WI38 (cell line): ENCODE data around the gene OPCML.

Source experiments
- H3K4me3 ChIP-seq: 2 replicates; pipeline ENCODE4 v1.5.1; 2011; ENCODE audit warnings: low read depth, mild to moderate bottlenecking, control low read depth, low read length
- TF ChIP-seq, protein P1 (sequence below): IDR thresholded peaks from 2 replicates; pipeline ENCODE4 v1.5.1; 2012; ENCODE audit warnings: low read depth, mild to moderate bottlenecking, control low read depth, low read length

The OPCML gene

DNA sequence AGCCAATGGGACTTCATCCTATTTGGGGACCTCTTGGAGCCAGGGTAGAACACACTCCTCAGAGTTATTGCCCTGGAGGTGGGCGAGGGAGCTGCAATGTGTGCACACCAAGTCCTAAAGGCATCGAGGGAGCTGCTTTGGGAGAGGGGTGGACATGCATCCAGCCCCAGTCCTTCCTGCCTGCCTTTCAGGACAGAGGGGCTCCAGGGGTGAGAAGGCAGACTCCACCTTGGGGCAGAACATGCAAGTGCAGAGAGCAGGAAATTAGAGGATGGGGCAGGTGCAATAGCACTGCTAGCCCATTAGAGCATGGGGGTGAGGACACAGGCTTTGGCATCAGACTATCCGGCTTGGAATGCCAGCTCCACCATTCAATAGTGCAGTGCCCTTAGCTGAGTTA is 288.5 kb downstream of the OPCML start:
- H3K4me3 ChIP-seq = no peak overlapping the region
- TF ChIP-seq, protein P1, sequence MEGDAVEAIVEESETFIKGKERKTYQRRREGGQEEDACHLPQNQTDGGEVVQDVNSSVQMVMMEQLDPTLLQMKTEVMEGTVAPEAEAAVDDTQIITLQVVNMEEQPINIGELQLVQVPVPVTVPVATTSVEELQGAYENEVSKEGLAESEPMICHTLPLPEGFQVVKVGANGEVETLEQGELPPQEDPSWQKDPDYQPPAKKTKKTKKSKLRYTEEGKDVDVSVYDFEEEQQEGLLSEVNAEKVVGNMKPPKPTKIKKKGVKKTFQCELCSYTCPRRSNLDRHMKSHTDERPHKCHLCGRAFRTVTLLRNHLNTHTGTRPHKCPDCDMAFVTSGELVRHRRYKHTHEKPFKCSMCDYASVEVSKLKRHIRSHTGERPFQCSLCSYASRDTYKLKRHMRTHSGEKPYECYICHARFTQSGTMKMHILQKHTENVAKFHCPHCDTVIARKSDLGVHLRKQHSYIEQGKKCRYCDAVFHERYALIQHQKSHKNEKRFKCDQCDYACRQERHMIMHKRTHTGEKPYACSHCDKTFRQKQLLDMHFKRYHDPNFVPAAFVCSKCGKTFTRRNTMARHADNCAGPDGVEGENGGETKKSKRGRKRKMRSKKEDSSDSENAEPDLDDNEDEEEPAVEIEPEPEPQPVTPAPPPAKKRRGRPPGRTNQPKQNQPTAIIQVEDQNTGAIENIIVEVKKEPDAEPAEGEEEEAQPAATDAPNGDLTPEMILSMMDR = no peak

DNA sequence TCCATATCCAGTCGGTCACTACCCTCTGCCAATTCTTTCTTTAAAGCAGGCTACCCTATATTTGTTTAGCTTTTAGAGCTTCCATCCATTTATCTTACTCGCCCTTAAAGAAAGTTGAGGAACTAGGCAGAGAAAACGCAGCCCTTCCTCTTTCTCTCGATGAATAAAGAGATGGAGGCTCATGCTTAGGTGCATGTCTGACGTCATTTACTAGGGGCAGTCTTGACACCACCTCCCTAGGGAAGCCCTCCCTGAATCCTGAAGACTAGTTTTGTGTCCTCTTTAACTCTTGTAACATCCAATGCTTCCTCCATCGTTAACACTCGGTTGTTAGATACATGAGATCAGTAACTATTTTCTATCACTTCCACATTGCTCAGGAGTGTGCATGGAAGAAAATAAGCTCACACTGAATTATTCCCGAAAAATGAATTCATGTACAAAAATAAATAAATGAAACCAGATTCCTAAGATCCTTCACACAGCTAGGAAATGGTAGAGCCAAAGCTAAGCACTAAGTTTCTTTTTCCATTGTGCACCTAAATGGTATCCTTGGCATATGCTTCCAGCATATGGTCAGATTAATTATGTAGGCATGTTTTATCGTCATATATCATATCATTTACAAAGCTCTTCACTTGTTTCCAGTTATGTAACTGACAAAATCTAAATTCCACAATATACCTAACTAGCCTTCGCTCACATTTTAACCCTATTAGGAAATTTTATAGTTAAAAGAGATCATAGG is 291.2 kb downstream of the OPCML start:
- H3K4me3 ChIP-seq = no peak overlapping the region
- TF ChIP-seq, protein P1 = no peak

- TF ChIP-seq, protein P1 = no peak
- no peak overlapping the region for H3K4me3 ChIP-seq
Observed at GRCh38 chr11:133239575-133239974, 292.7 kb downstream of the OPCML start.

- H3K4me3 ChIP-seq = no peak overlapping the region
Observed at GRCh38 chr11:133238495-133238894, 293.8 kb downstream of the OPCML start.

GRCh38 chr11:133238027-133238426 is 294.3 kb downstream of the OPCML start:
- no peak overlapping the region for H3K4me3 ChIP-seq
- TF ChIP-seq, protein P1 = no peak

More at GRCh38 chr11:133238495-133238894, 293.8 kb downstream of the OPCML start:
- TF ChIP-seq, protein P1 = no peak

DNA sequence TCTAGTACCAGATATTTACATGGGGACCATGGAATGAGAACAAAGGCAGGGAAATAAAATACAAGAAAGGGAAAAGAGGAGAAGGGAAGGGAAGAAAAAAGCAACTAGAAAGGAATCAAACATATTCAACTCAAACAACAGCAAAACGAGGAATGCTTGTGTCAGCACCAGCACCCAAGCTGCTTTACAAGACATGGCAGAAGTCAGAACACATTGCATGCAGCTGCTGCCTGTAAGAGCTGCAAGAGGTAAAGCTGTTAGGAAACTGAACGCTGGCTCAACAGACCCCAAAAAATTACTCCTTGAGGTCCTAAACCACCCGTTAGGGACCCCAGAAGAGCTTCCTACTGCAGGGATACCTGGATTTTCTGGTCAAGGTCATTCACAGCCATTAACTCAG is 296.9 kb downstream of the OPCML start:
- H3K4me3 ChIP-seq = no peak overlapping the region
- TF ChIP-seq, protein P1 = no peak

- no peak overlapping the region for H3K4me3 ChIP-seq
- TF ChIP-seq, protein P1 = no peak
Observed at GRCh38 chr11:133234883-133235282, 297.4 kb downstream of the OPCML start.
